Measurements from ENCODE around the gene KRT13. TPM values are rescaled to one million over a fixed set of nuclear protein-coding genes. Genes with fewer than 3 reads are reported as not detected.

The KRT13 gene
- total RNA-seq, 1 experiment from 2014 or later = 45.7 TPM

- peaks cover 5% of the 10 kb centered on the region for H3K36me3 Mint-ChIP-seq (ENCODE audit: insufficient read depth, unreplicated experiment)
- DNase-seq = peak; percentile 56
- peaks cover 95% of the 10 kb centered on the region for H3K4me1 Mint-ChIP-seq (ENCODE audit: low read depth, unreplicated experiment)
- H3K9me3 Mint-ChIP-seq (ENCODE audit: low read depth, unreplicated experiment) = no peaks in the 10 kb centered on the region
- TF ChIP-seq CTCF (IDR thresholded peaks at IDR 0.05; ENCODE audit: unreplicated experiment) = no peak
- CTCF ChIA-PET = interaction anchor here (0.6 to 3.8 kb wide), 6 partner anchors 8 to 619 kb away, joined by 3 to 35 read pairs (median 9); partner anchors contain the start of gene KRT19
- H3K4me3 Mint-ChIP-seq (ENCODE audit: low read depth, unreplicated experiment) = no peak overlapping the region
- intact Hi-C loops (cut with micrococcal nuclease; ENCODE audit: unreplicated experiment) = no loop called here
- no peaks in the 10 kb centered on the region for H3K27me3 Mint-ChIP-seq (ENCODE audit: unreplicated experiment)
- H3K27ac Mint-ChIP-seq (ENCODE audit: unreplicated experiment) = peak overlapping the region; percentile 80
- no TSS peak for BruUV-seq (replicated peaks)
Observed at GRCh38 chr17:41540921-41541625, 35.7 kb upstream of the KRT13 start.

GRCh38 chr17:41539979-41540701, 34.7 kb upstream of the KRT13 start:
- CTCF ChIA-PET = interaction anchor here (0.6 to 3.8 kb wide), 5 partner anchors 8 to 161 kb away, joined by 5 to 35 read pairs (median 9); partner anchors contain the start of gene KRT19
- TF ChIP-seq CTCF (IDR thresholded peaks at IDR 0.05; ENCODE audit: unreplicated experiment) = no peak
- H3K36me3 Mint-ChIP-seq (ENCODE audit: insufficient read depth, unreplicated experiment) = peaks cover 5% of the 10 kb centered on the region
- no peak for DNase-seq
- H3K9me3 Mint-ChIP-seq (ENCODE audit: low read depth, unreplicated experiment) = no peaks in the 10 kb centered on the region
- H3K27ac Mint-ChIP-seq (ENCODE audit: unreplicated experiment) = peak overlapping the region; percentile 80
- H3K4me1 Mint-ChIP-seq (ENCODE audit: low read depth, unreplicated experiment) = peaks cover 95% of the 10 kb centered on the region
- intact Hi-C loops (cut with micrococcal nuclease; ENCODE audit: unreplicated experiment) = no loop called here
- H3K27me3 Mint-ChIP-seq (ENCODE audit: unreplicated experiment) = no peaks in the 10 kb centered on the region
- no TSS peak for BruUV-seq (replicated peaks)
- H3K4me3 Mint-ChIP-seq (ENCODE audit: low read depth, unreplicated experiment) = no peak overlapping the region

GRCh38 chr17:41539071-41539492, 33.7 kb upstream of the KRT13 start:
- Mint-ChIP-seq H3K27me3 (ENCODE audit: unreplicated experiment) (no peaks in the 10 kb centered on the region), H3K4me1 (ENCODE audit: low read depth, unreplicated experiment) (peaks cover 90% of the 10 kb centered on the region), H3K4me3 (ENCODE audit: low read depth, unreplicated experiment) (no peak overlapping the region), H3K27ac (ENCODE audit: unreplicated experiment) (no peak overlapping the region), H3K9me3 (ENCODE audit: low read depth, unreplicated experiment) (no peaks in the 10 kb centered on the region), H3K36me3 (ENCODE audit: insufficient read depth, unreplicated experiment) (no peaks in the 10 kb centered on the region)
- no peak for TF ChIP-seq CTCF (IDR thresholded peaks at IDR 0.05; ENCODE audit: unreplicated experiment)
- BruUV-seq (replicated peaks) = no TSS peak
- intact Hi-C loops (cut with micrococcal nuclease; ENCODE audit: unreplicated experiment) = no loop called here
- DNase-seq = no peak
- CTCF ChIA-PET = interaction anchor here (1.2 kb wide), 1 partner anchor 10 kb away, joined by 4 read pairs; no protein-coding TSS in a partner anchor

- Mint-ChIP-seq H3K36me3 (ENCODE audit: insufficient read depth, unreplicated experiment) (no peaks in the 10 kb centered on the region), H3K4me1 (ENCODE audit: low read depth, unreplicated experiment) (peaks cover 86% of the 10 kb centered on the region), H3K27me3 (ENCODE audit: unreplicated experiment) (no peaks in the 10 kb centered on the region), H3K9me3 (ENCODE audit: low read depth, unreplicated experiment) (no peaks in the 10 kb centered on the region), H3K27ac (ENCODE audit: unreplicated experiment) (no peak overlapping the region), H3K4me3 (ENCODE audit: low read depth, unreplicated experiment) (no peak overlapping the region)
- no peak for TF ChIP-seq CTCF (IDR thresholded peaks at IDR 0.05; ENCODE audit: unreplicated experiment)
- intact Hi-C loops (cut with micrococcal nuclease; ENCODE audit: unreplicated experiment) = no loop called here
- DNase-seq = no peak
- CTCF ChIA-PET = interaction anchor here (0.6 to 1.2 kb wide), 3 partner anchors 10 to 631 kb away, joined by 3 to 4 read pairs (median 4); no protein-coding TSS in a partner anchor
- no TSS peak for BruUV-seq (replicated peaks)
Observed at GRCh38 chr17:41538565-41538991, 33.2 kb upstream of the KRT13 start.
